DND-41 (cell line): ENCODE measurements around the gene SLC10A6.

Experiments
- ATAC-seq: fragments of 200-7000 bp; cut with Tn5 transposase; 3 replicates; pipeline ENCODE4 v1.9.1; 2021; ENCODE audit warnings: low read depth; ENCODE audit not compliant: insufficient read depth
- DNase-seq: peaks from one replicate; pipeline ENCODE4 v3.0.0-alpha.2; 2020
- H2AFZ ChIP-seq: 2 replicates; pipeline ENCODE4 v1.6.0; 2012; ENCODE audit warnings: low read depth, low read length
- H3K27ac ChIP-seq: 2 replicates; pipeline ENCODE4 v1.5.1; 2012; ENCODE audit warnings: low read length, inconsistent platforms
- H3K27me3 ChIP-seq: fragments of 200-600 bp; sonication (generic); 2 replicates; pipeline ENCODE4 v1.6.0; 2012; ENCODE audit warnings: low read length, mild to moderate bottlenecking, inconsistent platforms; ENCODE audit not compliant: insufficient read depth, poor library complexity
- H3K36me3 ChIP-seq: 2 replicates; pipeline ENCODE4 v1.5.1; 2012; ENCODE audit warnings: low read length, inconsistent platforms; ENCODE audit not compliant: insufficient read depth
- H3K4me1 ChIP-seq: 2 replicates; pipeline ENCODE4 v1.5.1; 2012; ENCODE audit warnings: mild to moderate bottlenecking, low read length; ENCODE audit not compliant: insufficient read depth
- H3K4me2 ChIP-seq: 2 replicates; pipeline ENCODE4 v1.6.0; 2012; ENCODE audit warnings: mild to moderate bottlenecking, moderate library complexity, low read length, inconsistent platforms; ENCODE audit not compliant: insufficient read depth
- H3K4me3 ChIP-seq, 2 experiments: fragments of 200-600 bp in 1 of 2; shearing (Covaris generic) in 1 of 2; 2 replicates each; pipeline ENCODE4 v1.5.1; 2012 to 2016; ENCODE audit warnings: inconsistent platforms in 2 of 2, low read length in 2 of 2, mild to moderate bottlenecking in 2 of 2, low read depth in 1 of 2, moderate library complexity in 1 of 2
- H3K79me2 ChIP-seq: 2 replicates; pipeline ENCODE4 v1.6.0; 2012; ENCODE audit warnings: low read length, inconsistent platforms; ENCODE audit not compliant: insufficient read depth
- H3K9ac ChIP-seq: 2 replicates; pipeline ENCODE4 v1.6.0; 2012; ENCODE audit warnings: low read depth, mild to moderate bottlenecking, inconsistent platforms, low read length, moderate library complexity
- H3K9me3 ChIP-seq: 2 replicates; pipeline ENCODE4 v1.5.1; 2012; ENCODE audit warnings: low read length, moderate library complexity, mild to moderate bottlenecking, inconsistent platforms; ENCODE audit not compliant: insufficient read depth, severe bottlenecking
- H4K20me1 ChIP-seq: 2 replicates; pipeline ENCODE4 v1.6.0; 2012; ENCODE audit warnings: low read length; ENCODE audit not compliant: insufficient read depth
- CTCF ChIP-seq: IDR thresholded peaks from 2 replicates; pipeline ENCODE4 v1.5.1; 2012; ENCODE audit warnings: borderline replicate concordance, low read length, moderate library complexity, mild to moderate bottlenecking; ENCODE audit not compliant: poor library complexity, severe bottlenecking; ENCODE audit errors: extremely low read depth
- EZH2 ChIP-seq: IDR thresholded peaks from 3 replicates; pipeline ENCODE4 v1.6.1; 2012; ENCODE audit warnings: borderline replicate concordance, low read depth, mild to moderate bottlenecking, moderate library complexity, low read length, inconsistent platforms; ENCODE audit not compliant: severe bottlenecking

SLC10A6 gene

GRCh38 chr4:86892636-86892960, 43.4 kb upstream of the SLC10A6 start:
- Histone ChIP-seq H3K9ac (peak overlapping the region; percentile 53), H2AFZ (peak overlapping the region; percentile 71), H3K27me3 (peaks cover 11% of the 10 kb centered on the region), H3K4me1 (peaks cover 14% of the 10 kb centered on the region), H4K20me1 (no peaks in the 10 kb centered on the region), H3K27ac (no peak overlapping the region), H3K36me3 (no peaks in the 10 kb centered on the region), H3K79me2 (no peaks in the 10 kb centered on the region), H3K4me2 (peak overlapping the region; percentile 71), H3K4me3 (peak overlapping the region; percentile 21 to 57; a peak in 3 of 4 replicates), H3K9me3 (no peaks in the 10 kb centered on the region)
- ATAC-seq = peak; percentile 41; the same call in 2 of the 3 replicates
- TF ChIP-seq EZH2 = no peak
- no peak for TF ChIP-seq CTCF
- DNase-seq = no peak

- Histone ChIP-seq H3K27ac (no peak within 1 kb of the TSS), H3K79me2 (no peaks in the 10 kb centered on the region), H3K9ac (peak within 1 kb of the TSS; percentile 53), H3K4me2 (peak within 1 kb of the TSS; percentile 71), H4K20me1 (no peaks in the 10 kb centered on the region), H3K4me1 (peaks cover 14% of the 10 kb centered on the region), H3K4me3 (peak within 1 kb of the TSS; percentile 21 to 57; a peak in 3 of 4 replicates), H3K27me3 (peaks cover 11% of the 10 kb centered on the region), H3K36me3 (no peaks in the 10 kb centered on the region), H2AFZ (peak within 1 kb of the TSS; percentile 71), H3K9me3 (no peaks in the 10 kb centered on the region)
- peak; percentile 38 for DNase-seq
- no peak for TF ChIP-seq CTCF
- no peak for TF ChIP-seq EZH2
- ATAC-seq = peak; percentile 78
These were observed 42.8 kb upstream of the SLC10A6 start, which contains the start of gene C4orf36 for GRCh38 chr4:86891762-86892635. Gene C4orf36, minus strand, starts transcription at chr4:86892422. Its CDS starts 902 bp downstream, at chr4:86891520.

- no peak for TF ChIP-seq CTCF
- no peak for TF ChIP-seq EZH2
- Histone ChIP-seq H3K4me3 (no peak overlapping the region), H3K27me3 (peaks cover 11% of the 10 kb centered on the region), H3K4me1 (peaks cover 14% of the 10 kb centered on the region), H4K20me1 (no peaks in the 10 kb centered on the region), H3K9ac (no peak overlapping the region), H2AFZ (no peak overlapping the region), H3K4me2 (no peak overlapping the region), H3K9me3 (no peaks in the 10 kb centered on the region), H3K79me2 (no peaks in the 10 kb centered on the region), H3K27ac (no peak overlapping the region), H3K36me3 (no peaks in the 10 kb centered on the region)
- DNase-seq (no peak), ATAC-seq (no peak)
These were observed 41.6 kb upstream of the SLC10A6 start for GRCh38 chr4:86890790-86891189.
